Breast epithelium (tissue), 3 donors: ENCODE measurements around the gene CNTN6.

Experiments used
- POLR2A ChIP-seq: fragments of 450-650 bp; IDR thresholded peaks from one replicate; pipeline ENCODE4 v1.6.1; 2016; ENCODE audit warnings: antibody characterized with exemption, mild to moderate bottlenecking, moderate library complexity
- POLR2AphosphoS5 ChIP-seq, 3 donors: sonication (generic); formaldehyde crosslinking; IDR thresholded peaks; one replicate each; pipeline ENCODE4 v1.6.1; 2017; ENCODE audit warnings: antibody characterized with exemption in 3 of 3
- TF ChIP-seq, protein P1 (sequence below), 3 donors: fragments of 450-650 bp; IDR thresholded peaks; one replicate each; pipeline ENCODE4 v1.5.1; 2016 to 2017; ENCODE audit warnings: antibody characterized with exemption in 3 of 3, mild to moderate bottlenecking in 3 of 3, moderate library complexity in 3 of 3

DNA sequence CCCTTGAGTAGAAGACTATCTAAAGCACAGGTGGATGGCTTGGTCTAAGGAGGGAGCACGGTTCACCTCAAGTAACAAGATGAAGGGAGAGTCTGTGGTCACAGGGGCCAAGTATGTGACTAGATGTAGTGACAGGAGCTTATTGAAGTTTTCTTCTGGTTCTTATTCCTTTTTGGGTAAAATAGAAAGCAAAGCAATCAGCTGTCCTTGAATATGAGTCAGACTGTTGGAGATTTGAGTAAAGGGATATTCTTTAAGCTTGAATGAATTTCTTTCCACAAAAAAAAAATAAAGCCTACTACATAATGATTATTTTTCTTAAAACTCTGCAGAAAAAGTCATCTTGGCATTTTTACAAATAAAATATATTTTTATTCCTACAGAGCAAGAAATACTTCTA, 1.5 kb upstream of the CNTN6 start:
- TF ChIP-seq, protein P1, sequence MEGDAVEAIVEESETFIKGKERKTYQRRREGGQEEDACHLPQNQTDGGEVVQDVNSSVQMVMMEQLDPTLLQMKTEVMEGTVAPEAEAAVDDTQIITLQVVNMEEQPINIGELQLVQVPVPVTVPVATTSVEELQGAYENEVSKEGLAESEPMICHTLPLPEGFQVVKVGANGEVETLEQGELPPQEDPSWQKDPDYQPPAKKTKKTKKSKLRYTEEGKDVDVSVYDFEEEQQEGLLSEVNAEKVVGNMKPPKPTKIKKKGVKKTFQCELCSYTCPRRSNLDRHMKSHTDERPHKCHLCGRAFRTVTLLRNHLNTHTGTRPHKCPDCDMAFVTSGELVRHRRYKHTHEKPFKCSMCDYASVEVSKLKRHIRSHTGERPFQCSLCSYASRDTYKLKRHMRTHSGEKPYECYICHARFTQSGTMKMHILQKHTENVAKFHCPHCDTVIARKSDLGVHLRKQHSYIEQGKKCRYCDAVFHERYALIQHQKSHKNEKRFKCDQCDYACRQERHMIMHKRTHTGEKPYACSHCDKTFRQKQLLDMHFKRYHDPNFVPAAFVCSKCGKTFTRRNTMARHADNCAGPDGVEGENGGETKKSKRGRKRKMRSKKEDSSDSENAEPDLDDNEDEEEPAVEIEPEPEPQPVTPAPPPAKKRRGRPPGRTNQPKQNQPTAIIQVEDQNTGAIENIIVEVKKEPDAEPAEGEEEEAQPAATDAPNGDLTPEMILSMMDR (IDR thresholded peaks at IDR 0.05), result no peak
- TF ChIP-seq POLR2A (no peak), POLR2AphosphoS5 (IDR thresholded peaks at IDR 0.05) (no peak)
